Left cardiac atrium (tissue), 4 donors: Measurements from ENCODE around the gene ZNF627. TPM values are rescaled to one million over a fixed set of nuclear protein-coding genes. Genes with fewer than 3 reads are reported as not detected.

Experiments
- ATAC-seq, 2 donors: fragments of 200-7000 bp; cut with Tn5 transposase; one replicate each; pipeline ENCODE4 v1.9.1; 2020; ENCODE audit warnings: mild to moderate bottlenecking in 2 of 2, moderate library complexity in 2 of 2
- DNase-seq: peaks from one replicate; pipeline ENCODE4 v3.0.0-alpha.2; 2020
- intact Hi-C, 2 donors: fragments of 100-400 bp; cut with DNase I; formaldehyde crosslinking; loops; one replicate each; pipeline versions ENCODE4 v1.14.1 to v1.15.1; 2022 to 2023
- total RNA-seq, 2 donors: library from RNA; stranded (reverse); fragmentation: NEBNext Ultra II Directional; extraction: Animal tissue kit (Norgen Biotek cat#: 25700); gene quantifications; one replicate each; pipeline ENCODE4 v1.2.1, GENCODE V29; 2021
- donor health status: DM: no; HTN: yes; CAD: no.
- donor health status: DM: no; HTN: yes; CAD: no; lungs with severe emphysema.
- donor health status: DM: yes; HTN: yes; CAD: no.
- donor health status: Dilated cardiomyopathy.

ZNF627 gene
- total RNA-seq, 2 donors from 2014 or later, result 5.1 to 5.4 TPM

- no peak for ATAC-seq
- intact Hi-C loops, result no loop called here
- DNase-seq, result no peak
Measured at GRCh38 chr19:11659612-11660011, 62.3 kb downstream of the ZNF627 start.

- intact Hi-C loops, result no loop called here
Measured at GRCh38 chr19:11662278-11662677, 65.0 kb downstream of the ZNF627 start.

GRCh38 chr19:11663181-11663591 is 65.9 kb downstream of the ZNF627 start:
- DNase-seq (no peak), ATAC-seq (no peak)
- intact Hi-C loops, result no loop called here

More at GRCh38 chr19:11662278-11662677, 65.0 kb downstream of the ZNF627 start:
- ATAC-seq (no peak), DNase-seq (no peak)

Other genes with a start within 250 kb of the ZNF627 start
- 10 to 100 TPM; 23.5 to 28.3 TPM for gene PLPPR2, start 242.1 kb upstream of the ZNF627 start, total RNA-seq
- gene SWSAP1, start 222.8 kb upstream of the ZNF627 start, total RNA-seq, result 1 to 10 TPM; 1.3 to 1.5 TPM
- 1 to 10 TPM; 7.5 to 7.7 TPM for gene EPOR, start 213.2 kb upstream of the ZNF627 start, total RNA-seq
- gene RGL3, start 178.2 kb upstream of the ZNF627 start, total RNA-seq, result 10 to 100 TPM; 11.3 to 15.1 TPM
- gene ODAD3, start 162.4 kb upstream of the ZNF627 start, total RNA-seq, result under 1 TPM; 0.56 to 0.68 TPM
- 100 to 1,000 TPM; 132 to 139 TPM for gene PRKCSH, start 161.8 kb upstream of the ZNF627 start, total RNA-seq
- gene ELAVL3, start 116.4 kb upstream of the ZNF627 start, total RNA-seq, result under 1 TPM; 0.24 to 0.50 TPM
- 1 to 10 TPM; 3.7 to 4.9 TPM for gene ZNF653, start 91.6 kb upstream of the ZNF627 start, total RNA-seq
- 100 to 1,000 TPM in 1 of 2 donors, 10 to 100 TPM in 1; 99.4 to 105 TPM for gene ECSIT, start 68.3 kb upstream of the ZNF627 start, total RNA-seq
- 100 to 1,000 TPM; 159 to 208 TPM for gene CNN1, start 58.6 kb upstream of the ZNF627 start, total RNA-seq
- gene ELOF1, start 38.3 kb upstream of the ZNF627 start, total RNA-seq, result 10 to 100 TPM; 36.8 to 37.2 TPM
- gene ACP5, start 19.8 kb upstream of the ZNF627 start, total RNA-seq, result 1 to 10 TPM; 4.5 to 5.4 TPM
- gene ZNF823, start 141.5 kb downstream of the ZNF627 start, total RNA-seq, result 1 to 10 TPM; 3.5 to 4.5 TPM
- 1 to 10 TPM; 4.2 to 4.6 TPM for gene ZNF441, start 169.5 kb downstream of the ZNF627 start, total RNA-seq
- gene ZNF491, start 201.0 kb downstream of the ZNF627 start, total RNA-seq, result 1 to 10 TPM; 1.6 to 2.2 TPM
- gene ZNF440, start 216.8 kb downstream of the ZNF627 start, total RNA-seq, result 1 to 10 TPM; 5.4 to 6.3 TPM